Stimulated activated CD4-positive, alpha-beta T cell treated with anti-CD3 and anti-CD28 coated beads, Interleukin-1b, Interleukin-23, amount 100 ng/mL, for 1 hour (primary cell): ENCODE results near the gene PPM1L.
A peak's percentile ranks its signal among the peaks of the same experiment; 100 is the strongest.
"Not testable (repeated sequence)": the region's sequence is repeated elsewhere in the genome, so short reads cannot be mapped to it uniquely, and the experiment has no call there.

Experiments
- DNase-seq, 2 donors: peaks; one replicate each; pipeline ENCODE4 v3.0.0-alpha.2; 2020; ENCODE audit warnings: low read depth in 2 of 2

PPM1L gene

DNA sequence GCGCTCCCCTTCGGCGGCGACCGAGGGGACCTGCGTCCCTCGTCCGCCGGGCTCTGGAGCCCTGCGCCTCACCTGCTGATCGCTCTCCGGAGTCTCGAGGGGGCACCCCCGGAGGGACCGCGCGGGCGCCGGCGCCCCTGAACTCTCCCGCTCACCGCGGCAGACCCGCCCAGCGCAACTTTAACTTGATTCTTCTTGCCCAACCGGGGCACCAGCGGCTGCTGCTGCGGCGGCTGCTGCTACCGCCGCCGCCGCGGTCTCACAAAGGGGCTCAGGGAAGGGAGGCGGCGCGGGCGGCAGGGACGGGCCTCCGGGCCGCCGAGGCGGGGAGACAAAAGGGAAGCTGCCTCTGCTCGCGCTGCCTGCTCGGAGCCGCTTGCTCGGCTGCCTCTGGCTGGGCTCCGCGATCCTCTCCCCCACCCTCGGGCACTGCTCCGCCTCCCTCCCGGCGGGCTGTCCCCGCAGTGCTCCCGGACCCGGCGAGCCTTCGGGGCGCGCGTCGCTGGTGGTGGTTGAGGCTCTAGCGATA lies at the start of gene PPM1L:
TSS of gene PPM1L (plus strand) at position 456 of the 529 bp plus-strand sequence.
- peak in 1 of 2 donors; percentile 24 for DNase-seq

DNA sequence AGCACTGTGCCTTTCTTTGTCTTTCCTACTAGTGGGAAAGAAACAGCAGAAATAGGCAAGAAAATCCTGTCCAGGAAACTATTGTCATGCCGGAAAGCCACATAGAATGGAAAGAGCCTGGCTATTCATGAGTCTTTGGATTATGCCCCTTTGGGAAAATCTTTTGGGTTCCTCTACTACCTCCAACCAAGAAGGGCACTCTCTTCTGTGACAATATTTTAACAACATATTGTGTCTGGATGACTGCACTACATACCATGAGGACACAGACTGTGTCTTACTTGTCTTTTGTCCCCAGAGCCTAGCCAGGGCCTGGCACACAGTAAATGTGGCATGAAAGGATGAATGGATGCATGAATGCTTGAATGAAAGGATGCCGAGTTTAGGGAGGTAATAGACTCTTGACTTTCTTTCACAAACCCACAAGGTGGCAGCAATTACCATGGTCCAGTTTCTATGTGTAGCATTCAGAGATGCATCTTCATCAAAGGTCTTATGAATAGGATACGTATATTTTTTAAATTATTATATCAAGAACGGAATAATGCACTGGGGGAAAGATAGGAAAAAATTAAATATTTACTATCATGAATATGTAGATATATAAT lies 48.7 kb upstream of the PPM1L start:
- no peak for DNase-seq

DNA sequence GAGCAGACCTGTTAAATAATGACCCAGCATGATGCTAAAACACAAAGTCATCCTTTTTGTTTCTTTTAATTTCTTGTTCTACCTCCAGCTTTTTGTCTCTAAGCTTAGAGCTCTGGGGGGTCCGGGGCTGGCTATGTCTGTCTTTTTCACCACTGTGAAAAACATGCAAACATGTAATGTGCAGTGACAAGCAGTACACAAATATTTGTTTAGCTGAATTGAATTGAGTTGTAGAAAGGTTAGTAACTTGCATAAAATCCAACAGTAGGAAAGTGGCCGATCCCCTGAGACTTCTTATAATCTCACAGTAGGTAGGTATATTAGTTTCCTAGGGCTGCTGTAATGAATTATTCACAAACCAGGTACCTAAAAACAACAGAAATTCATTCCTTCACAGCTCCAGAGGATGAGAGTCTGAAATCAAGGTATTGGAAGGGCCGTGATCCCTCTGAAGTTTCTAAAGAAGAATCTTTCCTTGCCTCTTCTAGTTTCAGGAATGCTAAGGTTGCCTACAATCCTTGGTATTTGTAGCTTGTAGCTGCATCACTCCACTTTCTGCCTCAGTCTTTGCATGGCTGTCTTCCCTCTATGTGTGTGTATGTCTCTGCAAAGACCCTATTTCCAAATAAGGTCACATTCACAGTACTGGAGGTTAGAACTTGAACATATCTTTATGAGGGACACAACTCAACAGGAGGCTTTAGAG lies 46.4 kb upstream of the PPM1L start:
- DNase-seq, result no peak

DNA sequence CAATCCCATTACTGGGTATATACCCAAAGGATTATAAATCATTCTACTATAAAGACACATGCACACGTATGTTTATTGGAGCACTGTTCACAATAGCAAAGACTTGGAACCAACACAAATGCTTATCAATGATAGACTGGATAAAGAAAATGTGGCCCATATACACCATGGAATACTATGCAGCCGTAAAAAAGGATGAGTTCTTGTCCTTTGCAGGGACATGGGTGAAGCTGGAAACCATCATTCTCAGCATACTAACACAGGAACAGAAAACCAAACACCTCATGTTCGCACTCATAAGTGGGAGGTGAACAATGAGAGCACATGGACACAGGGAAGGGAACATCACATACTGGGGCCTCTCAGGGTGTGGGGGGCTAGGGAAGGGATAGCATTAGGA lies 42.9 kb upstream of the PPM1L start:
- DNase-seq, result not testable (repeated sequence)

DNA sequence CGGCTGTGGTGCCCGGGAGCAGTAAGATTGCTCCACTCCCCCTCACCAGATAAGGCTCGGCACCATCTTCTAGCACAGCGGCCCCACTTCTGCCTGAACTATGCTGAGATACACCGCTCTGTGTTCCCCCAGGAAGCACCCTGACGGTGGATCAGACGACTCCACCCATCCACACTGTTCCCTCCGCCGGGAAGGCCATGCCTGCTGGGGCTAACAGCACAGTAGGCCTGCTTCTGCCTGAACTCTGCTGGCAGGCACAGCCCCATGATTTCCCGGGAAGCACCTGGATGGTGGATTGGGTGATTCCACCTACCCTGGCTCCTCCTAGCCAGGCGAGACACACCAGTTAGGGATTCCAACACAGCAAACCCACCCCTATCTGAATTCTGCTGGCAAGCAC lies 36.3 kb upstream of the PPM1L start:
- no peak for DNase-seq

DNA sequence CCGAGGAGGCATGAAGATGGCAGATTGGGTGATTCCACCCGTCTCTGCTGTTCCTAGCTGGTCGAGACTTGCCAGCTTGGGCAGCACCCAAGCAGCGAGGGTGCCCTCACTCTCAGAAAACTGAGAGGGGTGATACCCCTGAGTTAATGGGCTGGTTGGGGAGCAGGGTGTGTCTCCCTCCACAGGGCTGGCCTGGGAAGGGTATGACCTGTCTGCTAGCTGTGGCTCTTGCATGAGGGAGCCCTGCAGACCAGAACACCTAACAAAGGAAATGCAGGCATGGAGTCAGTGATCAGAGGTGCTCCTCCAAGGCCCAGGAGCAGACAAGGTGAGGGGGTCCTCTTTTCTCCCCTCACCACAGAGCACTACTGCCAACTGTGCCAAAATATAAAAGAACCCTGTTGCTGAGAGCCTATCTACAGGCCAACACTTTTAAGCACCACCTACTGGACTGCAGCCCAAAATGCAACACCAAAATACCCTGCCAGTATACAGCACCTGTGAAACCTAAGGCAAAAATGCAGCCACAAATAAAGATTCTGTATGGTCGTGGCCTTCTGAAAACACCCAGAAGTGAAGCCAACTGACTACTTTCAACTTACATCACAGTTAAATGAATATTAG lies 35.8 kb upstream of the PPM1L start:
- DNase-seq, result no peak

DNA sequence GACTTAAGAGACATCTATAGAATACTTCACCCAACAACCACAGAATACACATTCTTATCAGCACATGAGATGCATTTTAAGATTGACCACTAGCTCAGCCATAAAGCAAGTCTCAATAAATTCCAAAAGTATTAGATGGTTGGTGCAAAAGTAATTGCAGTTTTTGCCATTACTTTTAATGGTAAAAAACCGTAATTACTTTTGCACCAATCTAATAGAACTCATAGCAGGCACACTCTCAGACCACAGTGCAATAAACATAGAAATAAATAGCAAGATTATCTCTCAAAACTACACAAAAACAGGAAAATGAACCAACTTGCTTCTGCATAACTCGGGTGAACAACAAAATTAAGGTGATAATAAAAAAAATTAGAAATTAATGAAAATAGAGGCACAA lies 33.7 kb upstream of the PPM1L start:
- no peak for DNase-seq

DNA sequence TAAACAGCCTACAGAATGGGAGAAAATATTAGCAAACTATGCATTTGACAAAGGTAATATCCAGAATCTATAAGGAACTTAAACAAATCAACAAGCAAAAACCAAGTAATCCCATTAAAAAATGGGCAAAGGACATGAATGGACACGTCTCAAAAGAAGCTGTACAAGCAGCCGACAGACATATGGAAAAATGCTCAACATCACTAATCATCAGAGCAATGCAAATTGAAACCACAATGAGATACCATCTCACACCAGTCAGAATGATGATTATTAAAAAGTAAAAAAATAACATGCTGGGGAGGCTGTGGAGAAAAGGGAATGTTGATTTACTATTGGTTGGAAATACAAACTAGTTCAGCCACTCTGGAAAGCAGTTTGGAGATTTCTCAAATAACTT lies 30.7 kb upstream of the PPM1L start:
- no peak for DNase-seq

DNA sequence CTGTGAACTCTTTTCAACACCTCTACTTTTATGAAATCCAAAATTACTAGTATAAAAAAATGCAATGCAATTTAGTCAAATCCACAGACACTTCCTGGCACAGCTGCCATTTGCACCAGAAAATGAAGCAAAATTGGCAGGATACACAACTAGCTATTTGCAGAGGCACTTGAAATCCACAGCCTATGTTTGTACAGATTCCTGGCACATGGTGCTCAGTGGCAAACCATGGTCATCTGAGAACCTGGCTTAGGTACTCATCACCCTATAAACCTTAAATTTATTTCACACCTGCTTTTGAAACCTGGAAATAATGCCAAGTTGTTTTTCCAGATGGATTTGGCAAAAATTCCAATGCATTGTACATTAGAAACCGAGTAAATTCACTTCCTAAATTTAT lies 20.2 kb upstream of the PPM1L start:
- DNase-seq, result no peak

DNA sequence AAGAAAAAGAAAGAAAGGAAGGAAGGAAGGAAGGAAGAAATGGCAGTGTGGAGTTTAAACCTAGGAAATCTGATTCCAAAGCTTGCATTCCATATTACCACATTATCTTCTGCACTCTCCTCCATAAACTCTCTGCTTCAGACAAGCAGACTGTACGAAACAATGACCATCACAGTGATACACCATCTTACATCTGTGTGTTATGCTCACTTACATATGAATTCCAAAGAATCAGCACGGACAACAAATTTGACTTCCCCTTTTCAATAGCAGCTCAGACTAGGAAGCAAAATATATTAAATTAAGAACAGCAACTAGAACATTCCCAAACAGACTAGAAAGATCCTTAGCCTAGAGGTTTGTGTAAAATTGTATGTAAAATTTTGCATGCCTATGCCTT lies 18.0 kb upstream of the PPM1L start:
- no peak for DNase-seq

DNA sequence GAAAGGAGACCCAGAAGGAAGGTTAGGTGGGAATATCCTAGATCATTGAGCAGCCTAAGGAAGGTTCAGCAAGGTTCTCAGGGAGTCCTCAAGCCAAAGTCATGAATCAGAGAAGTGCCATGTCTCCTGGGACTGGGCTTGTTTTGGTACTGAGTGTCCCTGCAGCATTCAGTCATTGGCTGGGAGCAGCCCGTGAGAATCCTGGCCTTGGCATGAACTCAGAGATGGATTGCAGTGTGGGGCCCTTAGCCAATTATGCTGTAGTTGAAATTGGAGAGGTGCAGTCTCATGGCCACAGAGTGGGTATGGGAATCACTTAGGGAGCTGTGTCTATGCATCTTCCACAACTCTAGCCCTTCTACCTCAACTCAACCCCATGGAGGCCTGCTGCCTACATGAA lies 17.0 kb upstream of the PPM1L start:
- DNase-seq, result no peak

DNA sequence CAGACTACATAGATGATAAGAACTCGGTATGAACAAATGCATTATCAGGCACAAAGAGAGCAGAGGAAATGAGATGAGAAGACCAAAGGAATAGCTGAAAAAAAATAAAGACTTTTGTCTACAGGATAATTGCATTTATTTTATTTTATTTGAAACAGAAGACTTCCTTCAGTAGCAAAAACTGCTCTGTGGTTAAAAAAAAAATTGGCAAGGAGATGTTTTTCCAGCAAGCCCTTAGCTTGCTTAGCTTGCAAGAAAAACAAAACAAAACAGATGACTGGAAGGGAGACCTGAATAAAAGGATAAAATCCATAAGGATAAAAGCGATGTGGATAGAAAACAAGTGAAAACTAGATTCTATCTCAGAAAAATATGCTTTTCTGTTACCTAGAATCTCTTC lies 9.1 kb upstream of the PPM1L start:
- DNase-seq, result no peak

DNA sequence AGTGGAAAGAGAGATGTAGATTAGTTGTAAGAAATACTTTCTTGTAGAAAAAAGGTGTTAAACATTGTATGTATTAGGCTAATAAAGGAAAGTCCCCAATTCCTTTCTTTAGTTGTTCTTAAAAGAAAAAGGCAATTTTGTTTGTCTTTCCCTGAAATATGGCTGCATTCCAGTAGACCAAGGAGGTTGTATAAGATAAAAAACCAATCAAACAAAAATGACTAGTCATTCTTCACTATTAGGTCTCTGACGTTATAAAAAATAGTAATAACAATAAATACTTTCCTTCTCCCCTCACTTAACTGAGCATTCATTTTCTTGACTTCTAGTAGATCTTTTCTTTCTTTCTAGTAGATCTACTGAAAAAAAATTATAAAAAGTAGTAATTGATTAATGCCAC lies 8.6 kb upstream of the PPM1L start:
- no peak for DNase-seq

DNA sequence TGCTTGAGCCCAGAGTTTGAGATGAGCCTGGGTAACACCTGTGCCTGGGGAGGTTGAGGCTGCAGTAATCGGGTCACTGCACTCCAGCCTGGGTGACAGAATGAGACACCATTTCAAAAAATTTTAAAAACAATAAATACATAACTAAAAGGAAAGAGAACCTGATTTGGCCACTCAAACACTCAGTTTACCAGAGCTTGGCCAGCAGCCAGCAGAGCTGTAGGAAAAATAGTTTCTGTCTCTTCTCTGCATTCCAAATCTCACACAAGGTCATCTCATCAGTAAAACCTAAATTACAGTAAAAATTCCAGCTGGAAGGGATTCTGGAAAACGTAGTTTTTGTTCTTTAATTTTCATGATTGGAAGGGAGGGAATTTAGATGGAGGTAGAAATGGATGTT lies 7.8 kb upstream of the PPM1L start:
- no peak for DNase-seq

DNA sequence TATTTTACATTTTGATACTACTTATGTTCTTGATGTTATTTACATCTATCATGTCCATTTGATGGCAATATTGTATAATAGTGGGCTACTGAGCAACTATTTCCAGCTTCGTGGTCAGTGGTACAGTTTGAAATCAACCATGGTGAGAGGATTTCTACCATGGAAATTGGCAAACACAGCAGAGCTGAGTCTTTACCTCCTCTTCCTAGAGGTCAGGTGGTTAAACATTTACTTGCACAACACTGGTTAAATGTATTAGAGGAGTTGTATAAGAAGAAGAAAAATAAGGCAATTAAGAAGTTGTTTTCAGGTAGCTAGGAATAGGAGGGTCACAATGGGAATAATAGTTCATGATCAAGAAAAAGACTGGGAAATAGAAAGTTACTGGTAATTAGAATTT lies 7.2 kb upstream of the PPM1L start:
- DNase-seq, result no peak

DNA sequence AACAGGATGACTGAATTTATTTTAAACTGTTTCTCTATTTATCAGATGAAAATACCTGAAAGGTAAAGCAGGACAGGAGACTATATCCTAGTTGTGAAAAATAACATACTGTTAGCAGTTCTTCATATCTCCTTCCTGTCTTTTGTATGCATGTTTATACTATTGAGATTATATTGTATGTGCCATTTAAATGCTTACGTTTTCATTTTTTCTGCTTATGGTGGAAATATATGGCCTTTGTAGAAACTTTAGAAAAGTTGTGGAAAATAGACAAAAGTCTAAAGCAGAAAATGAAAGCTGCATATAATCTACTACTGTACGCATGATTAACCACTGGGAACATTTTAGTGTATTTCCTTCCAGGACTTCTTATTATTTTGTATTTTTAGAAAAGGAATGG lies 2.1 kb upstream of the PPM1L start:
- no peak for DNase-seq

DNA sequence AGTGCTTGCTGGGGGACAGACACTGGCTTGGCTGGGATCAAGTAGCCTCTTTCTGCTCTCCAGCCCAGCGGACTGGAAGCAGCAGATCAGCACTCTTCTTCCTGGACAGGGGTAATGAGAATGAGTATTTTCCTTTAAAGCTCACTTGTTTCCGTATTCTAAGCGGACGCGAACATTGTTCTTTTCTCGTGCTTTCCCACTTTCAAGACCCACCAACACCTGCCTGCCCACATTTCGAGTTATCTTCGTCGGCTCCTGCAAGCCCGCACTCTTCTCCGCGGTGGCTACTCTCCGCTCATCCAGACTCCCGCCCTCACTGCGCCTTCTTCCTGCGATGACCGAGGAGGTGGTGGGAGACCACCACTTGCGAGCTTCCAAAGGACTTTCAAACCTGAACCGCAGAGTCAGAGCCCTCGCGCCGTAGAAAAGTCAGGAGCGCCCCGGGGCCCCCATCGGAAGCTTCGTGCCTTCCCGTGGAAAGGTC lies 1.6 kb upstream of the PPM1L start:
- no peak for DNase-seq

DNA sequence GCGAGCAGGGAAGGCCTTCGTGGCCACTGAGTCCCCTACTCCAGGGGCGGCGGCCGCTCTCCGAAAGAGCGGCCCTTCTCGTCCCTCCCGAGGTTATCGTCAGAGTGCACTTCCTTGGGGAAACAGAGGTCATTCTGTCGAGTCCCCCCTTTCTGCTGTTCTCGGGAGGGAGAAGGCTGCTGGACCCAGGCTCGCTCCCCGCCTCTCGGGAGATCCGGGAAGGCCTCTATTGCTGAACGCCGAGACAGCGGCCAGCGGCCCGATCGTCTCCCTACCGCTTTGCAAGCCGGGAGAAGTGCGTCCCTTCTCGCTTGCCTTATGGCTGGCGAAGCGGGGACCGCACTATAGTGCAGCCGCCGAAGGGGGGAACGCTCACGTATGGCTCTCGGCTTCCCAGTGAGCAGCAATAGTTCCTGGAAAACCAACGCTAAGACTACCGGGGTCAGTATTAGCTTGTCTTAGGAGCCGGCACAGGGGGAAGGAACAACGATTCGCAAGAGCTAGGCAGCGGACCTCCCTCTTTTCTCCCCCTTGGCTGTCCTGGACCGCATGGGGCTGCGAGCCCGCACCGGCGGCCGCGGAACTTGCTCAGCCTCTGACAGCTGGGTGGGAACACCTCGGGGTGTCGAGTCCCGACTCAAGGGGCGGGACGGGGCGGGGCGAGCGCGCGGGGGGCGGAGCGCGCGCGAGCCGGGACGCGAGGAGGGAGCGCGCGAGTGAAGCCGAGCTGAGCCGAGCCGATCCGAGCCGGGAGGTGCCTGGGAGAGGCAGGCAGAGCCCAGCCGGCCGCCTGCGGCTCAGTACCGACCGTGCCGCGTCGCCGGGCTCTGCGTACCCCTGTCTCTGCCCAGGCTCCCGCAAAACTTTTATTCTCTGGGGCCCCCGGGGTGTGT lies 930 bp upstream of the PPM1L start:
- DNase-seq, result peak; percentile 67 to 86

DNA sequence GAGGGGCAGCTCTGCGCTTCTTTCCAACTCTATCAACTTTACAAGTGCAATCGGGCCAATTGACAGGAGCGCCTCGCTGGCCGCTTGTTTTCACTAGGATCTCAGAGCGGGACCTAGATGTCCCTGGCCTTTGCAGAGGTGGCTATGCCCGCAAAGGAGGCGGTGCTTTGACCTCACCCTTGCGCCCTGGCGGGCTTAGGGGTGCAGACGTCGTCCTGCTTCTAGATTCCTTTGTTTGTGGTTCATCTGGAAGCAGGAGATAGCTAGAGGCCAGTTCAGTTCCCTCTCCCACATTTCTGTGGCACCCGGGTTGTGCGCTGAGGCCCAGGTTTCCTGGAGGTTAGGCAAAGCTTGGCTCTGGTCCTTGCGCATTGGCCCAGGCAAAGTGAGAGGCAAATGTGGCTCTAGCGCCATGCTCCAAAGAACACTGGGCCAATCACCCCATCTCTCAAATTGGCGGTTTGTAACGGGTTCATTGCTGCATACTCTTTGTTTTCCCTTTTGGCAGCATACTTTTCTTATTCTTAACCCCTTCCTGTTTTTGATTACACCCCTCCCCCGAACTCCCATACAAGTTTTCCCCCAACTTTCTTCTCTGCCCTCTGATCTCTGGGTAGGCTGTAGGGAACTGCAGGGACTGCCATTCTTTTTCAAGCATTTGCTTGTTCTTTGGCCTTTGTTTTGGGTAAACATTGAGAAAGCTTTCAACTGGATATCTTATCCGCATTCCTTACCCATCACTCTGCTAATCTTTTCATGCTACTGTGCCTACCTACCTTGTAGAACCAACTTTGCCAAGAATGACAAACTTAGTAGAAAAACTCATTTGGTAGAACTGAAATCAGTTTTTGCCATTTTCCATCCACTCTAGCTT lies 1.4 kb downstream of the PPM1L start:
- no peak for DNase-seq

DNA sequence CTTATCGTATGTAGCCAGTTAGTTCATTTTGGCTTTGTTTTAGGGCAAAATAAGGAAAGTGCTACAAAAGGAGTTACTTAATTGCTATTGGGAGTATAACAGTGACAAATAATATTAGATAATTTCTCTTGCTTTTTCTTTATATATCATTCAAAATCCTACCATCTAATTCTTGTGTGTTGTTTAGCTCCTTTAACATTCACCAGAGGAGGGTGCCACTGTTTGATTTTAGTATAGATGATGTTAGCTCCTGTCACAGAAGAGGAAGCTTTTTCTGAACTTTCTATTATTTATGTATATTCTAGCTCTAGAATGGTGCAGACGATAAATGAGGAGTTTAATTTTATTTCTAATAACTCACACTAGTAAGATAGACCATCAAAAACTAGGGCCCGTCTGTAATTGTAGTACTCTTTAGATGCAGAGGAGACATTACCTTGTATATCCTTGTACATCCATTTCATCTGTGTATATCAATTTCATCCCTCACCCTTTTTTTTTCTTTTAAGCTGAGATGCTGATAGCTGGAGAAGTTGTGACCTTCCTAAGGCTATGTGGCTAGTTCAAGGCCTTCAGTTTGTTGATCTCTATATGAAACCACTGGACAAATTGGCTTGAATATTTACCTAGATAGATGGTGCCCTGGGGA lies 3.0 kb downstream of the PPM1L start:
- no peak for DNase-seq
